AG10803 (cell line): ENCODE measurements around the gene RACGAP1.
"Not testable (repeated sequence)": the region's sequence is repeated elsewhere in the genome, so short reads cannot be mapped to it uniquely, and the experiment has no call there.

Source experiments
- DNase-seq: peaks from one replicate; pipeline ENCODE4 v3.0.0; 2010; ENCODE audit warnings: low read depth
- H3K4me3 ChIP-seq: 2 replicates; pipeline ENCODE4 v1.5.1; 2011; ENCODE audit warnings: mild to moderate bottlenecking, low read length, control low read depth
- CTCF ChIP-seq: conservative IDR thresholded peaks from 2 replicates; pipeline ENCODE4 v1.5.1; 2011; ENCODE audit warnings: mild to moderate bottlenecking, low read length, control low read depth, inconsistent platforms

The RACGAP1 gene

GRCh38 chr12:50006280-50006679, 19.0 kb downstream of the RACGAP1 start:
- no peak for DNase-seq
- TF ChIP-seq CTCF = no peak
- no peak overlapping the region for H3K4me3 ChIP-seq

GRCh38 chr12:50005175-50005574, 20.1 kb downstream of the RACGAP1 start:
- DNase-seq = no peak
- H3K4me3 ChIP-seq = no peak overlapping the region
- TF ChIP-seq CTCF = no peak

DNA sequence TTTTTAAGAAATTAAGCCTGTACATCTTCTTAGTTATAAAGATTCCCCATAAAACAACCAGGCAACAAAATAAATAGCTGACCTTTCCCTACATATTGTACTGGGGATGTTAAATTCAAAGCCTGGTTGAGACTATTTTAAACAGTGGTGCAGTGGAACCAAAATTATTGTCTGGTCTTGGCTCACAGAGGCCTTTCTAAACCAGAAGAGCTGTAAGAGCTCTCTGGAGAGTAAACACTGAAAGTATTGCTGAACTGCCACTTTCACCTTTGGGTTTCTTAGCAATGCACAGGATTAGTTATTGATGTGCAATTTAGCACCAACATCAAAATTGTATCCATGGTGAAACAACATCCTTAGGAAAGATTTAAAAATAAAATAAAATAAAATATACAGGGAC, 20.6 kb downstream of the RACGAP1 start:
- TF ChIP-seq CTCF = no peak
- DNase-seq = no peak
- H3K4me3 ChIP-seq = no peak overlapping the region

- H3K4me3 ChIP-seq = no peak overlapping the region
- peak; percentile 31 for DNase-seq
- no peak for TF ChIP-seq CTCF
Measured at GRCh38 chr12:50003595-50003994, 21.7 kb downstream of the RACGAP1 start.

- no peak for DNase-seq
- TF ChIP-seq CTCF = no peak
- no peak overlapping the region for H3K4me3 ChIP-seq
Measured at GRCh38 chr12:49998453-49998852, 26.8 kb downstream of the RACGAP1 start.

DNA sequence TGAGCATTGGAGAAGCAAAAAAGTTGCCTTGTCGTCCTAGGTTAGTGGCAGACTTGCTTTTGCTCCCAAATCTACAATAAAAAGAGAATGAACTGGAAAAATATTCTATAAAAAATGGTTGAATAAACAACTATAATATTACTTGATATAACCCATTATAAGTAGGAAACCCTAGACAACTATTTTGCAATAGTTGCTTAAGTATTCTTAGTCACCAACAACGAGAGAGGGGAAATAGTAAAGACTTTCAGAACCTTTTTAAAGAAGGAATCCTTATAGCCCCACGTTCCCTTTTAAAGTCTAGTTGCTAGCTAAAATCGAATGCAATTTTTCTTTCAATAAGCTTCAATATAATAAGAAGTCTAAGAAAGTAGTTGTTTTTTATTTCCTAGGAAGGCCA, 35.0 kb downstream of the RACGAP1 start:
- TF ChIP-seq CTCF = no peak
- peak; percentile 30 for DNase-seq
- H3K4me3 ChIP-seq = no peak overlapping the region

GRCh38 chr12:49989400-49989799, 35.9 kb downstream of the RACGAP1 start:
- not testable (repeated sequence) for DNase-seq, H3K4me3 ChIP-seq
